ENCODE measurements around the gene FAM110D.

DNA sequence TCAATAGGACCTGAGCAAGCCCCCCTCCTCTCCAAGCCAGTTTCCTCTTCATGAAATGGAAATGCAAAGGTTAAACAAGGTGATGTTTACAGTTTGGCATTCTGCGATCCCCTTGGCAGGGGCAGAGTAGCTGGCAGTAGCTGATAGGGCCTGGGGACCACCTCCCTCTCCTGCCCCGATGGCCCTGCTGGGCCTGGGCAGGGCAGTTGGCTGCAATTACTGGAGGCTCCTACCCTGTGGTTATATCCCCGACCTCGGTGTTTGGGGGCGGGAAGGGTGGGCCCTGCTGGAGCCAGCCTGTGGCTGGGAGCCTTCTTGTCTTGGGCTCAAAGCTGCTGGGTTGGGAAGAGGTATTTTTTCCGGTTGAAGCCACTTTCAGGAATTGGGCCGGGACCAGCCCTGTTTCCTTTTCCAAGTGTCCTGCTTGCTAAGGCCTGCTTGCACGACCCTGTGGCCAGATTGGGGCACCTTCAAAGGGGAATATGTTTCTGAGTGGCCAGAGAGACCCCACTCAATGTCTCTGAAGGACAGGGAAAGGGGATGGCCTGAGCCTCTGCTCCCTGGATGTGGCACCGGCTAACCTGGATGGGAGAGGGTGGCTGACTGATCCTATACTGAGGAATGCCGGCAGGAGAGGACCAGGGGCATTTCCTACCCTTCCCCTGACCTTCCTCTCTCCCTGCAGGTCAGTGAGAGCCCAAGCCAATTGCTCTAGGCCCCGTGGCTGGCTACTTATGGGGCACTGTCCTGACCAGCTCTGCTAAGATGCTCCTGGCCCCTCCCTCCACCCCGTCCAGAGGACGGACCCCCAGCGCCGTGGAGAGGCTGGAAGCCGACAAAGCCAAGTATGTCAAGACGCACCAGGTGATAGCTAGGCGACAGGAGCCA, 1.9 kb downstream of the FAM110D start:
- TF ChIP-seq, protein P1, sequence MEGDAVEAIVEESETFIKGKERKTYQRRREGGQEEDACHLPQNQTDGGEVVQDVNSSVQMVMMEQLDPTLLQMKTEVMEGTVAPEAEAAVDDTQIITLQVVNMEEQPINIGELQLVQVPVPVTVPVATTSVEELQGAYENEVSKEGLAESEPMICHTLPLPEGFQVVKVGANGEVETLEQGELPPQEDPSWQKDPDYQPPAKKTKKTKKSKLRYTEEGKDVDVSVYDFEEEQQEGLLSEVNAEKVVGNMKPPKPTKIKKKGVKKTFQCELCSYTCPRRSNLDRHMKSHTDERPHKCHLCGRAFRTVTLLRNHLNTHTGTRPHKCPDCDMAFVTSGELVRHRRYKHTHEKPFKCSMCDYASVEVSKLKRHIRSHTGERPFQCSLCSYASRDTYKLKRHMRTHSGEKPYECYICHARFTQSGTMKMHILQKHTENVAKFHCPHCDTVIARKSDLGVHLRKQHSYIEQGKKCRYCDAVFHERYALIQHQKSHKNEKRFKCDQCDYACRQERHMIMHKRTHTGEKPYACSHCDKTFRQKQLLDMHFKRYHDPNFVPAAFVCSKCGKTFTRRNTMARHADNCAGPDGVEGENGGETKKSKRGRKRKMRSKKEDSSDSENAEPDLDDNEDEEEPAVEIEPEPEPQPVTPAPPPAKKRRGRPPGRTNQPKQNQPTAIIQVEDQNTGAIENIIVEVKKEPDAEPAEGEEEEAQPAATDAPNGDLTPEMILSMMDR (conservative IDR thresholded peaks at IDR 0.05; ENCODE audit: low read length), result no peak
- no peak for TF ChIP-seq EZH2phosphoT487 (IDR thresholded peaks at IDR 0.05; ENCODE audit: borderline replicate concordance)

All from Loucy (cell line).